ENCODE results near the gene CLPSL1.
"Not testable (repeated sequence)": the region's sequence is repeated elsewhere in the genome, so short reads cannot be mapped to it uniquely, and the experiment has no call there.

CLPSL1 gene

GRCh38 chr6:35780719-35781118 lies at the start of gene CLPSL1:
CLPSL1 (plus strand) TSS chr6:35781019; CDS start chr6:35781111, 92 bp downstream.
- no peak for DNase-seq

GRCh38 chr6:35731414-35731735 lies 49.4 kb upstream of the CLPSL1 start:
- DNase-seq: peak in 2 of 3 donors; percentile 44 to 70

- DNase-seq: peak; percentile 41 to 75 (median 56)
Measured at GRCh38 chr6:35731736-35732532, 48.9 kb upstream of the CLPSL1 start.

GRCh38 chr6:35733633-35734032 lies 47.2 kb upstream of the CLPSL1 start:
- no peak for DNase-seq

DNA sequence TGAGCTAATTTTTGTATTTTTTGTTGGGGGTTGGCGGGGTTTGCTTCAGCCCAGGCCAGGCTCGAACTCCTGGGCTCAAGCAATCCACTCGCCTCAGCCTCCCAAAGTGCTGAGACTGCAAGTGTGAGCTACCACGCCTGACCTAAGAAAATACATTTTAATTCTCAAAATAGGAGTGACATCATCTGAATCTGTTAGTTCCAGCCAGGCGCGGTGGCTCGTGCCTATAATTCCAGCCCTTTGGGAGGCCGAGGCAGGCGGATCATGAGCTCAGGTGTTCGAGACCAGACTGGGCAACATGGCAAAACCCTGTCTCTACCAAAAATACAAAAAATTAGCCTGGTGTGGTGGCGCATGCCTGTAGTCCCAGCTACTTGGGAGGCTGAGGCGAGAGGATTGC lies 46.5 kb upstream of the CLPSL1 start:
- not testable (repeated sequence) for DNase-seq

DNA sequence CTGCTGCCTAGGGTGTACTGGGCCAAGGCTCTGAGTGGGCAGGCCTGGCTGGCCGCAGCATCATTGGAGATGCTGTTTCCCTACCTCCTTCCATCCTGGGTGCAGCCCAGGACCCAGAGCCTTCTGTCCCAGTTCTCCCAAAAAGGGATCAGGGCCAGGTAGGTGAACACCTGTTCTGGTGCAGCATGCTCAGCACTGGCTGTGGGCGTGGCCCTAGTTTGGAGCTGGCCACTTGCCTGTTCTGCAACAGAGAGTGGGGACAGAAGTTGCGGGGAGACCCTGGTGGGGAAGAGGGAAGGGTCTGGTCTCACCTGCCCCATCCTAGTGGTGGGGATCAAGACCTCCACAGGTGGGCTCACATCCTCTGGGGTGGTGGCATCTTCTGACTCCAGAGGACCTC lies 45.4 kb upstream of the CLPSL1 start:
- no peak for DNase-seq

- peak; percentile 80 to 88 (median 86) for DNase-seq
Measured at GRCh38 chr6:35736253-35736894, 44.4 kb upstream of the CLPSL1 start.

GRCh38 chr6:35736982-35737412 lies 43.8 kb upstream of the CLPSL1 start, which contains the start of gene ARMC12:
ARMC12 (plus strand) TSS chr6:35737032; CDS start chr6:35737109, 77 bp downstream.
- DNase-seq: no peak

DNA sequence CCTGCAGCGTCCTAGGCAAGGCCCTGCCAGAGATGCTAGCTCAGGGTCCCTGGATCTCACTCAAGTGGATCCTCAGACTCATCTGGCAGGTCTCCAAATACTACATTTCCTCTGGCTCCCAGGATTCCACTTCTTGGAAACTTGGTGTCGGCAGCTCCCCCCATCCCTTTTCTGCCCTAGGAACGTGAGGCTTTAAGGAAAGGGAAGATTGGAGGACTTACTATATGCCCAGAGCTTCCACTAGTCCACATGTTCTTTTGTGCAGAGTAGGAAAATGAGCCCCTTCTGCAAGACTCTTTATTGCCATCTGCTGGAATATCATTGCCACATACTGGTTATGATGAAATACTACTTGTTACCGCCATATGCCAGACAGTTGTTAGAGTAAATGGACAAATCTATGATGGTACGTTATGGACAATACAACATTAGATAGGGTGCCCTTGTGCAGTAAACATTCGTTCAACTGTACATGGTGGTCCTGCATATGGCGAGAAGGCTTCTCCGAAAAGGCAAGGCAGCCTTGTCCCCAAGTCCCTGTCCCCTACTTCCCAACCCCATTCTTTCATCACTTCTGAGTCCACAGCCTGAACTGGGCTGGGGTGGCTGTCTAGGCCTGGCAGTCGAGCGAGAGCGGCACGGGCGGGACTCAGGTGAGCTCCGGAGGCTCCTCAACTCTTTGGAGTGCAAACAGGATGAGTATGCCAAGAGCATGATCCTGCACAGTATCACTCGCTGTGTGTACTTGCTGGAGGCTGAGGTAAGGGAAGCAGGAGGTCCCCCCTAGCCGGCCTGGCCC lies 43.2 kb upstream of the CLPSL1 start:
- peak; percentile 76 to 91 (median 87) for DNase-seq

DNA sequence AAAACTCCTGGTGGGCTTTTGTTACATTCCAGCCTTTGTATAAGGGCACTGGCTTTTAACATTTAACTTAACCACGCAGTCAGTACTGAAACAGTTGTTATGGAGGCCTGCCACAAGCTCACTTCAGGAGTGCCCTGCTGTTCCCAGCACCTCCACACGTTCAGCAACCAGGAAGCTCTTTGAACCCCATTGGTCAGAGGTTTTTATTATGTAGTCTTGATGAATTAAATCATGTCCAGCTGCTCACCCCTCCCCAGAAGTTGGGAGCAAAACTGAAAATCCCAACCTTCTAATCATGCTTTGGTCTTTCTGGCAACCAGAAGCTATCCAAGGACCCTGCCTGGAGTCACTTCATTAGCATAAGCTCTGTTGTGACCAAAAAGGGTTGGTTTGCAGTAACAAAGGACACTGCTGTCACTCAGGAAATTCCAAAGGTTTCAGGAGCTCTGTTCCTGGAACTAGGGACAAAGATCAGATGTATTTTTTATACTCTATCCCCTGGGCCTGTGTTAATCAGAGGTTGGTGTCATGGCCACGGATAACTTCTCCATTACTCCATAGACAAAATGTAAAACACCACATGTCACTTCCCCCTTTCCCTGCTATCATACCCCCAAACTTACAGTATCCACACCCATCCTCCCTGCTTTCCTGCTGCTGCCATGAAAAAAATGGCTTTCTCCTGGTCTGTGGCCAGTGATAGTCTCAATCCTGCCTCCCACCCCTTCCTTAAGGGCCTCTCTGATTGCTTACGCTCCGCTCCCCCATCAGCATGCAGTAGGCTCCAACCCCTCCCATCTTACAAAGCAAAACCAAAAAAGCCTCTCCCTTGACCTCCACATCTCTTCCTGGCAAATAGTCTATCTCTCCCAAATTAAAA lies 40.9 kb upstream of the CLPSL1 start:
- DNase-seq: peak in 2 of 3 donors; percentile 27 to 42

GRCh38 chr6:35742842-35743241 lies 38.0 kb upstream of the CLPSL1 start:
- DNase-seq: no peak

GRCh38 chr6:35745509-35745908 lies 35.3 kb upstream of the CLPSL1 start:
- DNase-seq: peak in 1 of 3 donors; percentile 43

DNA sequence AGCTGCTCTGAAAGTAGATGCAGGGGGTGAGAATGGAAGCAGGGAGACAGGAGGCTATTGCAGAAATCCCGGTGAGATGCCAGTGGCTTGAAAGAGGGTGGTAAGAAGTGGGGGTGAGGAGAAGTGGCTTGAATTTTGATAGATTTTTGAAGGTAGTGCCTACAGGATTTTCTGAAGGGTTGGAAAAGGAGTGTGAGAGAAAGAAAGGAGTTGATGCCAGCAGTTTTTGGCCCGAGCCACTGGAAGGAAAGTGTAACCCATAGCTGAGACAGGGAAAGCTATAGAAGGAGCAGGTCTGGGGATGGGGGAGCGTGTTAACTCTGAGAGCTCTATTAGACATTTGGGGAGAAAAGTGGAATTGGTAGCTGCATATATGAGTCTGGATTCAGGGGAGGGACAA lies 34.3 kb upstream of the CLPSL1 start:
- no peak for DNase-seq

- no peak for DNase-seq
Measured at GRCh38 chr6:35747877-35748276, 32.9 kb upstream of the CLPSL1 start.

DNA sequence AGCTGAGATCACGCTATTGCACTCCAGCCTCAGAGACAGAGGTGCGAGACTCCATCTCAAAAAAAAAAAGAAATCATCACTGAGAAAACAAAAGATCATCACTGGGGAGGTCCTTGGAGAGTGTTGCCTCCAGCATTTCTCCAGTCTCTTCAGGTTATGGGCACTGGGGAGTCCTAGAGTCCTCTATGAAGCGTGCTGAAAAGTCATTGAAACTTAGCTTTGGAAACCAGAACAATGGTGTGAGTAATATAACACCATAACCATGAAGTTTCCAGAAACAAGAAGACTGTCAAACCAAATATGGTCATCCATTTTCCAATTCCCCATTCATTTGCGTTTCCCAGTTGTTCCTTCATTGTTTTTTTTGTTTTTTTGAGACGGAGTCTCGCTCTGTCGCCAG lies 30.3 kb upstream of the CLPSL1 start:
- DNase-seq: no peak

DNA sequence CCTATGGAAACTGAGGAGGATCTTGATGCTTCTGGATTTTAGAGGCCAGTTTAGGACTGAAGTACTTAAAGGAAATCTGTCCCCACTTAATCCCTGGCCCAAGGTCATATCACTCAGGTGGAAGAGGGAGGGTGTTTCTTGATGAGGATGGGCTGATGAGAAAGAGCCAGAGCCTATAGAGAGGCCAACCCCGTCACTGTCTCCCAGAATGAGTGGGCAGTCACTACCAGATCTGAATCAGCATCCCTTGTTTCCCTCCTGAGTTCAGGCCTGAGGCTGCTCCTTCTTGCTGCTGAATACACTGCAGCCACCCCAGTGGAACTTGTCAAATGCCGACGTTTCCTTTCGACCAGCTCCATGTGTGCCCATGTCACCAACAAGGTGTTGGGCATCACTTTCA lies 29.2 kb upstream of the CLPSL1 start:
- DNase-seq: no peak

DNA sequence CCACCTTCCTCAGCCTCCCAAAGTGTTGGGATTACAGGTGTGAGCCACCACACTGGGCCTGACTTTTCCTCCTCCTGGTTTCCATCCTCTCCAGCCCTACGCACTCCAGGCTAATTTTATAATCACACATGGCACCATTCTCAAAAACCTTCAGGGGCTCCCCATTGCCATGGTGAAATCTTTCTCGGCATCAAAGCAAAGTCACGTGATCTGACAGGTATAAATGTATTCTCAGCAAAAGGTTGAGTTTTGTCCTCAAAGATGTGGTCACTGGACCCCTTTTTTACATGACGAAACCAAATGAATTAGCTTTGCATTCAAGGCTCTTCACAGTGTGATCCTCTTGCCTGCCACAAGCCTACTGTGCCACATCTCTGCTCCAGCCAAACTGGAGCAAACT lies 28.5 kb upstream of the CLPSL1 start:
- DNase-seq: no peak

DNA sequence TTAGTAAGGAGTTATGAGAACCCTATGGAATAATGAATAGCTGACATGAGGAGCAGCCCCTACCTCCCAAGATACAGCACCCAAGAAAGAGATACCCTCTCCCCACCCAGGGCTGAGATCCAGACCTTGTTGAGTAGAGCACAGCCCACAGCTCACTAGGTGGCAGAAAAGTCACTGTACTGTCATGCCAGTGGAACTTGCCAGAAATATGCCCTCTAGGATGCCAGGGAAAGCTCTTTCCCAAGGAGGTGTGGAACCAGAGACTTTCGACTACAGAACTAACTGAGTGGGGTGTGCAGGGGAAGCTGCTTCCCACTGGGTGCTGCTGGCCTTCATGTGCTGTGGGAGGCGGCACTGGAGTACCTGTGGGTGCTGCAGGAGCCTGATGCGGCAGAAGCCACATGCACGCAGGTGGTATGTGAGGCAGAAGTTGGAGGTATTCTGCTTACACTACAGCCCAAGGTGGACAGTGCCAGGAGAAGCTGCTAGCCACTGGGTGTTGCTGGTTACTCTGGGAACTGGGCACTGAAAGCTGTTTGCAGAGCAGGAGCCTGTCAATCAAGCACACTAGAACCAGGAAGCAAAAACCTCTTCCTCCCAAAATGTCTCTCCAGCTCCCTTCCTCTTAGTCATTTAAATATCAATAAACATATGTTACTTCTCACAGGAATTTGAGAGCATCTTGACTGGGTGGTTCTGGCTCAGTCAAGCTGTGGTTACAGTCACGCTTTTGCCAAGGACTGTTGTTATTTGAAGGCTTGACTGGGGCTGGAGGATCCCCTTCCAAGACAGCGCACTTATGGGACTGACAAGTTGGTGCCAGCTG lies 26.2 kb upstream of the CLPSL1 start:
- DNase-seq: no peak

DNA sequence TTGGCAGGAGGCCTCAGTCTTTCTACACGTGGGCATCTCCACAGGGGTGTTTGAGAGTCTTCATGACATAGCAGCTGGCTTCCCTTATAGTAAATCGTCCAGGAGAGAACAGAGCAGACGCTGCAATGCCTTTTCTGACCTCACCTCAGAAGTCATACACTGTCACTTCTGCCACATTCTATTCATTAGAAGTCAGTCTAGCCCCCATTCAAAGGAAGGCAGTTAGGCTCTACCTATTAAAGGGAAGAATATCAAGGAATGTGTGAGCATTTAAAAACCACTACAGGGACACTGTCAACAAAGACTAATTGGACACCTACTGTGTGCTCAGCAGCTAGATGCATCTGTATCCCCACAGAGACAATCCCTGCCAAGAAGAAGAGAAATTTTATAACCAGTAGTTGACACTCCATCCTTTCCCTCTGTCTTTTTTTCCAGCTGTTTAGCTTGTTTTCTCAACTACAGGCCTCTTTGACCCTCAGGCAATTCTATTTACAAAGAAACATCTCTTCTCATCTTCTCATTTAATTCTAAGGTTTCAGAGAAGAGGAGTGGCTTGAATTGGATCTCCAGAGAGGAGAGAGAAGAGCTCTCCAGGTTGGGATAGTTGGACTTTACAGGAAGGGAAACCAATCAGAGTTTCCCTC lies 25.4 kb upstream of the CLPSL1 start:
- DNase-seq: no peak

DNA sequence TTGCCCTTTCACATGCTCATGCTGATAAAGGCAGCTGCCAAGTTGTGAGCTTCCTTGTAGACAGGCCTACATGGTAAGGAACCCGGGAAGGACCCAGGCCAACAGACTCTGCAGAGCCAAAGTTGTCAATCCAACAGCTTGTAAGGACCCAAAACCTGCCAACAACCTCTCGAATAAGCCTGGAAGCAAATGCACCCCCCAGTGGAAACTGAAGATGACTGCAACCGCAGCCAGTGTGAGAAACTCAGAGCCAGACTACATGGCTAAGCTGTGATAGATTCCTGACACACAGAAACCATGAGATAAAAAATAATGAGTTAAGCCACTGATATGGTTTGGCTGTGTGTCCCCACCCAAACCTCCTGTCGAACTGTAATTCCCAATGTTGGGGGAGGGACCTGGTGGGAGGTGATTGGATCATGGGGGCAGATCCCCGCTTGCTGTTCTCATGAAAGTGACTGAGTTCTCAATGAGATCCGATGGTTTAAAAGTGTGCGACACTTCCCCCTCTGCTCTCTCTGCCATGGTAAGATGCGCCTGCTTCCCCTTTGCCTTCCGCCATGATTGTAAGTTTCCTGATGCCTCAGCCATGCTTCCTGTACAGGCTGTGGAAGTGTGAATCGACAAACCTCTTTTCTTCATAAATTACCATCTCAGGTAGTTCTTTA lies 23.2 kb upstream of the CLPSL1 start:
- peak in 1 of 3 donors; percentile 35 for DNase-seq
